Measurements from ENCODE around the gene TIMP2.

The TIMP2 gene

DNA sequence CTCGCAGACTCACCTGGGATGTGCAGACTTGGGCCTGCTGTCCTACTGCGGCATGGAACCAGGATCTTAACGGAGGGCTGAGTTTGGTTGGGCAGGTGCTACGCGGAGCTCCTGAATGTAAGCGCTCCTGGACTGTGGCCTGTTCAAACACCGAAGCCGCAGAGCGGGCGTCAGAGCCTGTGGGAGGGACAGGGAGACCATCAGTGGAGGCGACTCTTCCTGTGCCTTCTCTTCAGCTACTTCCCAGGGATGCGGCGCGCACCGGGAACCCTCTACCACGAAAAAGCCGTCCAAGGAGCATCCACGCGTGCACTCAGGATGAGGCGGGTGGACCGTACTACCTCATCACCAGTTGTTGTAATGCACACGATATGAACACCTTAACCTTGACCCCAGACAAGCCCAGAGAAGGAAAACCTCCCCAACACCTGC is 86.6 kb downstream of the TIMP2 start:
- Histone ChIP-seq H3K4me3 (ENCODE audit: low read length) (peak overlapping the region; percentile 90), H3K27me3 (ENCODE audit: control insufficient read depth, insufficient read depth, low read length) (no peaks in the 10 kb centered on the region), H3K9me3 (replicated peaks; ENCODE audit: low read length) (no peaks in the 10 kb centered on the region), H3K4me2 (ENCODE audit: low read length) (peak overlapping the region; percentile 96), H3K9ac (ENCODE audit: low read depth, low read length) (peak overlapping the region; percentile 98), H3K36me3 (ENCODE audit: insufficient read depth, low read length) (peaks cover 43% of the 10 kb centered on the region), H3K4me1 (ENCODE audit: control insufficient read depth, insufficient read depth, low read length) (peaks cover 25% of the 10 kb centered on the region)

DNA sequence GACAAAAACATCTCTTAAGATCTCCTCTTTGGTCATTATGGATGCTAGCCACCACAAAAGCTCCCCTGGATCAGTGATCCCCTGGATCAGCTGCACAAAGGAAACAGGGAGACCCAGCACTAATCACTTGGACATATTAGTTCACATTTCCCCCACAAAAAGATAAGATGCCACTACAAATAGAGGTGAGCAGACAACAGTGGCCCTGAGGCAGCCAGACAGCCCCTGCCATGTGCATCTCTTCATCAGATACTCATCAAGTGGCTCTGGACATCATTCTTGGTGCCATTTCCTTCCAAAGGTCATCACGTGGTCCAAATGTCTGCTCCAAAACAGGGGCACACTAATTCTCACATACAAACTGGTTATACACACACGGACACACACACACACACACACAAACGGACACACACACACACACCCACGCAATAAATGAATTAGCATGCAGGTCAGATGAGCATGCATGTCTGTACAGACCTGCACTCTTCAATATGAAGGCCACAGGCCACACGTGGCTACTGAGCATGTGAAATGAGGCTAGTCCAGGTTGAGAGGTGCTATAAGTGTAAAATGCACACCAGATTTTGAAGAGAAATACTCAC is 88.7 kb downstream of the TIMP2 start:
- no peaks in the 10 kb centered on the region for H3K27me3 ChIP-seq (ENCODE audit: control insufficient read depth, insufficient read depth, low read length)
- no peak overlapping the region for H3K9ac ChIP-seq (ENCODE audit: low read depth, low read length)
- H3K9me3 ChIP-seq (replicated peaks; ENCODE audit: low read length): no peaks in the 10 kb centered on the region
- peaks cover 22% of the 10 kb centered on the region for H3K4me1 ChIP-seq (ENCODE audit: control insufficient read depth, insufficient read depth, low read length)
- peaks cover 59% of the 10 kb centered on the region for H3K36me3 ChIP-seq (ENCODE audit: insufficient read depth, low read length)
- no peak overlapping the region for H3K4me2 ChIP-seq (ENCODE audit: low read length)
- no peak overlapping the region for H3K4me3 ChIP-seq (ENCODE audit: low read length)

DNA sequence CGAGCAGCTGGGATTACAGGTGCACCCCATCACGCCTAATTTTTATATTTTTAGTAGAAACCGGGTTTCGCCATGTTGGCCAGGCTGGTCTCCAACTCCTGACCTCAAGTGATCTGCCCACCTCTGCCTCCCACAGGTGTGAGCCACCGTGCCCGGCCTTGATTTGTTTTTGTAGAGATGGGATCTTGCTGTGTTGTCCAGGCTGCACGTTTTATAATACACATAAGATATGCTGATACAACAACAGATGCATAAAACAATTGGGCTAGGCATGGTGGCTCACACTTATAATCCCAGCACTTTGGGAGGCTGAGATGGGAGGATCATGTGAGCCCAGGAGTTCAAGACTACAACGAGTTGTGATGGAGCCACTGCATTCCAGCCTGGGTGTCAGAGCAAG is 90.6 kb downstream of the TIMP2 start:
- Histone ChIP-seq H3K4me1 (ENCODE audit: control insufficient read depth, insufficient read depth, low read length) (peaks cover 19% of the 10 kb centered on the region), H3K4me3 (ENCODE audit: low read length) (no peak overlapping the region), H3K27me3 (ENCODE audit: control insufficient read depth, insufficient read depth, low read length) (no peaks in the 10 kb centered on the region), H3K4me2 (ENCODE audit: low read length) (no peak overlapping the region), H3K9ac (ENCODE audit: low read depth, low read length) (no peak overlapping the region), H3K9me3 (replicated peaks; ENCODE audit: low read length) (no peaks in the 10 kb centered on the region), H3K36me3 (ENCODE audit: insufficient read depth, low read length) (peaks cover 72% of the 10 kb centered on the region)

DNA sequence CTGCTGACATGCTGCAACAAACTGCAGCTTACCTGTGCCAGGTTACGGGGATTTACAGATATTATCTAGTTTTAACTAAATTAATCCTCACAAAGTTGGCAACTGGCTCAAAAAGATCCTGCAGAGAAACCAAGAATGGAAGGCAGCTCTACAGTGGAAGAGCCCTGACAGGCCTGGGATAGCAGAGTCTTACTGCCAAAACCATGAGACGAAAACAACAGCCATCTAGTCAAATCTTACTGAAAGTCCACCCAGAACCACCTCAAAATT is 92.7 kb downstream of the TIMP2 start:
- Histone ChIP-seq H3K4me1 (ENCODE audit: control insufficient read depth, insufficient read depth, low read length) (peaks cover 2% of the 10 kb centered on the region), H3K36me3 (ENCODE audit: insufficient read depth, low read length) (peaks cover 84% of the 10 kb centered on the region), H3K4me3 (ENCODE audit: low read length) (no peak overlapping the region), H3K4me2 (ENCODE audit: low read length) (no peak overlapping the region), H3K9me3 (replicated peaks; ENCODE audit: low read length) (no peaks in the 10 kb centered on the region), H3K27me3 (ENCODE audit: control insufficient read depth, insufficient read depth, low read length) (no peaks in the 10 kb centered on the region), H3K9ac (ENCODE audit: low read depth, low read length) (no peak overlapping the region)

DNA sequence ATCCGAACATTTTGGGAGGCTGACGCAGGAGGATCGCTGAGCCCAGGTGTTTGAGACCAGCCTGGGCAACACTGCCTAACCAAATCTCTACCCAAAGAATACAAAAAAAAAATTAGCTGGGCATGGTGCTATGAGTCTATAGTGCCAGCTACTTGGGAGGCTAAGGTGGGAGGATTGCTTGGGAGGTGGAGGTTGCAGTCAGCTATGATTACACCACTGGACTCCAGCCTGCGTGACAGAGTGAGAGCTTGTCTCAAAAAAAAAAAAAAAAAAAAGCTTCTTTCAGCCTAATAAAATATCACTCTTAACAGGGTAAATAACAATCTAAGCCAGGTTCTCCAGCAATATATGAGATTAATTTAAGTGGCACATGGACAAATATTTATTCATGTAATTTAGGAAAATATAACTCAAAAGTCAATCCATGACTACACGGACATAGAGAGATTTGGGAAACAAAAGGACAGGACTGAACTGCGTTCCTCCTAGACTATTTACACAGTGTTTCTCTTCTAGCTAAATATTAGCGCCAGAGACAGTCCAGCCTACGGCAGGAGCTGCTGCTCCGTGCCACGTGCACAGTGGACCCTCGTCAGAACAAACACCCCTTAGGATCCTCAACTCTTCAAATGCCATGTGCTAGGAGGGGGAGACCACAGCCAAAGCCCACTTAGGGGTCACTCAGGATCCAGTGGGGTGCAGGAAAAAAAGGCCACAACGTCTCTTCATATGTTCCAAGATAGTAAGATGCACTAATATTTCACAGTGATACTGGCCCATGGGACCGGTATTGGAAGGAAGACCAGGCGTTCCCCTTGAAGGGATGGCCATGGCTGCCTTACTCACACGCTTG is 93.3 kb downstream of the TIMP2 start:
- H3K4me3 ChIP-seq (ENCODE audit: low read length): no peak overlapping the region
- no peaks in the 10 kb centered on the region for H3K4me1 ChIP-seq (ENCODE audit: control insufficient read depth, insufficient read depth, low read length)
- H3K36me3 ChIP-seq (ENCODE audit: insufficient read depth, low read length): peaks cover 84% of the 10 kb centered on the region
- no peak overlapping the region for H3K9ac ChIP-seq (ENCODE audit: low read depth, low read length)
- H3K27me3 ChIP-seq (ENCODE audit: control insufficient read depth, insufficient read depth, low read length): no peaks in the 10 kb centered on the region
- H3K4me2 ChIP-seq (ENCODE audit: low read length): no peak overlapping the region
- no peaks in the 10 kb centered on the region for H3K9me3 ChIP-seq (replicated peaks; ENCODE audit: low read length)

DNA sequence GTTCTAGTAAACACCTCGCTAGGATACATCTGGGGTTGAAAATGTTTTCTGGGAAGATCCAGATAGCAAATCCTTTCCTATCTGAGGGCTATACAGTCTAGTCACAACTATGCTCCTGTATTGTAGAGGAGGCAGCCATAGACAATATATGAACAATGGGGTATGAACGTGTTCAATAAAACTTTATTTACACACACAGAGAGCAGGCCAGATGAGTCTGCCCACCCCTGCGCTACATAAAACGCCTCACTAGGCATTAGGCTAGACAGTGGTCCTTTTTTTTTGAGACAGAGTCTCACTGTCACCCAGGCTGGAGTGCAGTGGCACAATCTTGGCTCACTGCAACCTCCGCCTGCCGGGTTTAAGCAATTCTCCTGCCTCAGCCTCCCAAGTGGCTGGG is 95.7 kb downstream of the TIMP2 start:
- H3K27me3 ChIP-seq (ENCODE audit: control insufficient read depth, insufficient read depth, low read length): no peaks in the 10 kb centered on the region
- H3K4me2 ChIP-seq (ENCODE audit: low read length): no peak overlapping the region
- H3K4me3 ChIP-seq (ENCODE audit: low read length): no peak overlapping the region
- H3K4me1 ChIP-seq (ENCODE audit: control insufficient read depth, insufficient read depth, low read length): no peaks in the 10 kb centered on the region
- no peaks in the 10 kb centered on the region for H3K9me3 ChIP-seq (replicated peaks; ENCODE audit: low read length)
- no peak overlapping the region for H3K9ac ChIP-seq (ENCODE audit: low read depth, low read length)
- peaks cover 85% of the 10 kb centered on the region for H3K36me3 ChIP-seq (ENCODE audit: insufficient read depth, low read length)

DNA sequence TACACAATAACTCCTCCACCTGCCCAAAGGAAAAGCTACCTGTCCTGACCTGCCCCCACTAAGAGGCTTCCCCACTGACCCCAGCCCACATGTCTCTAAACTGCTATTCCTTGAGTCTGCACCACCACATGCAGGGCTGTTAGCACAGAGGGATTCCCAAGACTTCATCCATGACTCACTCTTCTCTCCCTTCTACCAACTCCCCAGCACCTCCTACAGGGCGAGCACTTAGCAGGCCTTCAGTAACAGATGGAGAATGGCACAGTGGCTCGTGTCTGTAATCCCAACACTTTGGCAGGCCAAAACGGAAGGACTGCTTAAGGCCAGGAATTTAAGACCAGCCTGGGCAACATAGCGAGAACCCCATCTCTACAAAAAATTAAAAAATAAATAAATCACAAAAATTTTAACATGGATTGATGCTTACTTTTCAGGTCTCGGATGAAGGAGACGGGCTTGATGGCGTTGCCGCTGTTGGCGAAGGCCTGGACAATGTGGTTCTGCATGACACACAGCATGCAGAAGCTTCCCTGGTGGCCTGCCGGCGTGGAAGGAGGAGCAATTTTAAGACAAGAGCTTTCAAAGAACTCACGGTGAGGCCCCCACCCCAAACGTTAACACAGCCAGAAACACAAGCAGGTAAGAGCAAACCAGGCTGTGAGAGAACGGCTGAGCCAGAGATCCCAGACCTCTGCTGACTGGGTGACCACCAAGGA is 96.6 kb downstream of the TIMP2 start:
- peaks cover 83% of the 10 kb centered on the region for H3K36me3 ChIP-seq (ENCODE audit: insufficient read depth, low read length)
- H3K4me2 ChIP-seq (ENCODE audit: low read length): no peak overlapping the region
- H3K9ac ChIP-seq (ENCODE audit: low read depth, low read length): no peak overlapping the region

DNA sequence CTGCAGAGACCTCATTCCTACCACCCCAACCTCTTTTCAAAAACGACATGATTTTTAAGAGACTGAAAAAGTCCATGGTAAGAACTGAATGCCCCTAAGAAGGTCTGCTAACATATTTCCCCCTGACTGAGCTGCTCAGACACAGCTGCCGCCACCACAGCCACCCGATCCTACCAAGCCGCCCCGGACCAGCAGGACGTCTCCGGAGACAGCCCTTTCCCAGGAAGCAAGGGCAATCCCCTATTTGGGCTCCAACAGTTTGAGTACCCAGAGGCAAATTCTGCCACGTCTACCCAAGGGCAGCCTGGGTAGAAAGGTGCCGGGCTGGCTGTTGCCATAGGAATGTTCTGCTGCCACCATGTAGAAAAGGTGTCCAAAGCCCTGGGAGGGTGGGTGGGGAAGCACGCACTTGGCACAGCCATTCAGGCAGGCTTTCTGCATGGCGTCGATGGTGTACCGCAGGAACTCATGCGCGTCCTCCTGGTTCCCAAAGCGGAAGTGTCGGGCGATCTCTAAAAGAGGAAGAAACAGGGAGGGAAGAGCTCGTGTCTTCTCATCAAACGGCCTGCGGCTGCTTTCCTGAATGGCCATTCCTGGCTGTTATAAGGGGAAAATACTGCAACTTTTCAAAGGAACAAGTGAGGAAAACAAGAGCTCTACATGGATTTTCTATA is 98.2 kb downstream of the TIMP2 start:
- no peaks in the 10 kb centered on the region for H3K27me3 ChIP-seq (ENCODE audit: control insufficient read depth, insufficient read depth, low read length)
- H3K4me2 ChIP-seq (ENCODE audit: low read length): no peak overlapping the region
- no peaks in the 10 kb centered on the region for H3K9me3 ChIP-seq (replicated peaks; ENCODE audit: low read length)
- H3K4me1 ChIP-seq (ENCODE audit: control insufficient read depth, insufficient read depth, low read length): peaks cover 6% of the 10 kb centered on the region
- H3K4me3 ChIP-seq (ENCODE audit: low read length): no peak overlapping the region
- H3K9ac ChIP-seq (ENCODE audit: low read depth, low read length): no peak overlapping the region
- H3K36me3 ChIP-seq (ENCODE audit: insufficient read depth, low read length): peaks cover 83% of the 10 kb centered on the region

More for the DNA sequence above, 96.6 kb downstream of the TIMP2 start:
- Histone ChIP-seq H3K4me1 (ENCODE audit: control insufficient read depth, insufficient read depth, low read length) (no peaks in the 10 kb centered on the region), H3K9me3 (replicated peaks; ENCODE audit: low read length) (no peaks in the 10 kb centered on the region), H3K4me3 (ENCODE audit: low read length) (no peak overlapping the region), H3K27me3 (ENCODE audit: control insufficient read depth, insufficient read depth, low read length) (no peaks in the 10 kb centered on the region)

DNA sequence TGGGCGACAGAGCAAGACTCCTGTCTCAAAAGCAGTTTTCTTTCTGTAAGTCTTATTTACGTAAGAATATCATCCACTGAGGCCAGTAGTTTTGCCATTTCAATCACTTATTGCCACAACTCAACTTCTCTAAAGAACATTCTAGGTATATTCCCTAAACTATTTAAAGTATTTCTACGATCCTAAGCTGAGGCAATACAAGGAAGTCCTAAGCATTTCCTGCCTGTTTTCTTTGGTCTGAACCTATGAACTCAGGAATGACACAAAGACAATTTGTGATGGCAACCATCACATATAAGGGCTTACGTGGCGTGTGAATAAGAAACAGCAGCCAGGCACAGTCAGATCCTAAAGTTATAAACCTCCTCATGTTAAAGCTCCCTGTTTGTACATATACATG is 98.8 kb downstream of the TIMP2 start:
- Histone ChIP-seq H3K9ac (ENCODE audit: low read depth, low read length) (no peak overlapping the region), H3K9me3 (replicated peaks; ENCODE audit: low read length) (no peaks in the 10 kb centered on the region), H3K36me3 (ENCODE audit: insufficient read depth, low read length) (peaks cover 84% of the 10 kb centered on the region), H3K4me2 (ENCODE audit: low read length) (no peak overlapping the region), H3K27me3 (ENCODE audit: control insufficient read depth, insufficient read depth, low read length) (no peaks in the 10 kb centered on the region), H3K4me1 (ENCODE audit: control insufficient read depth, insufficient read depth, low read length) (peaks cover 6% of the 10 kb centered on the region), H3K4me3 (ENCODE audit: low read length) (no peak overlapping the region)

DNA sequence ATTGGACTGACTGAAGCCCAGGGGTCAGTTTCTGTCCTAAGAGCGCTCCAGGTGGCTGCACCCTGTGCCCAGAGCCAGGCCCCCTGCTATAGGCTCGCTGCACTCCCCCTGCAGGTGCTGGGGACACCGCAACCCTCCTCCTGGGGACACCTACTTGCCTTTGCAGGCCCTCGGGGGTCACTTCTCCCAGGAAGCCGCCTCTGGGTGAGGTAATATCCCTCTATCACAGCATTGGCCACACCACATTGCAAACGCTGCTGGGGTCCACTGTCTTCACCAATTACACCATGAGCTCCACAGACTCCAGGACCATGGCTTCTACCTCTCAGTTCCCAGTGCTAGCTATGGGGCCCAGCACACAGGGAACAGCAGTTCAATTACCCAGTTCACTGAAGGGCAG is 99.5 kb downstream of the TIMP2 start:
- Histone ChIP-seq H3K4me2 (ENCODE audit: low read length) (no peak overlapping the region), H3K4me3 (ENCODE audit: low read length) (no peak overlapping the region), H3K4me1 (ENCODE audit: control insufficient read depth, insufficient read depth, low read length) (peaks cover 6% of the 10 kb centered on the region), H3K9me3 (replicated peaks; ENCODE audit: low read length) (no peaks in the 10 kb centered on the region), H3K9ac (ENCODE audit: low read depth, low read length) (no peak overlapping the region), H3K27me3 (ENCODE audit: control insufficient read depth, insufficient read depth, low read length) (no peaks in the 10 kb centered on the region), H3K36me3 (ENCODE audit: insufficient read depth, low read length) (peaks cover 85% of the 10 kb centered on the region)

DNA sequence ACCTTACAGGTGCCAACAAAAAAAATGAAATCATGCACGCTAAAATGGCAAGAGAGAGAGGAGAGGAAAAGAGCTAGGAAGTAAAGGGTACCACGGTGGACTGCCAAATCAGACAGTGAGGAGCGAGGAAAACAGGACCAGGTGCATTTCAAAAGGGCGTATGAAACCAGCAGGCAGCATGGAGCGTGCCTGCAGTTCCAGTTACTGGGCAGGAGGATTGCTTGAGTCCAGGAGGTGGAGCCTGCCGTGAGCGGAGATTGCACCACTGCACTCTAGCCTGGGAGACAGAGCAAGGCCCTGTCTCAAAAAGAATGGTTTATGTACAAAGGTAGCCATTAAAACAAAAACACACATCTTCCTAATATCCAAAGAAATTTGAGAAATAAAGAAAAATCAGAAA is 100.9 kb downstream of the TIMP2 start:
- H3K9ac ChIP-seq (ENCODE audit: low read depth, low read length): no peak overlapping the region
- no peak overlapping the region for H3K4me2 ChIP-seq (ENCODE audit: low read length)
- peaks cover 87% of the 10 kb centered on the region for H3K36me3 ChIP-seq (ENCODE audit: insufficient read depth, low read length)
- peaks cover 6% of the 10 kb centered on the region for H3K4me1 ChIP-seq (ENCODE audit: control insufficient read depth, insufficient read depth, low read length)
- H3K27me3 ChIP-seq (ENCODE audit: control insufficient read depth, insufficient read depth, low read length): no peaks in the 10 kb centered on the region
- H3K9me3 ChIP-seq (replicated peaks; ENCODE audit: low read length): no peaks in the 10 kb centered on the region
- no peak overlapping the region for H3K4me3 ChIP-seq (ENCODE audit: low read length)

All from skeletal muscle satellite cell (primary cell).